ENCODE measurements around the gene KCNMB1.

The KCNMB1 gene

DNA sequence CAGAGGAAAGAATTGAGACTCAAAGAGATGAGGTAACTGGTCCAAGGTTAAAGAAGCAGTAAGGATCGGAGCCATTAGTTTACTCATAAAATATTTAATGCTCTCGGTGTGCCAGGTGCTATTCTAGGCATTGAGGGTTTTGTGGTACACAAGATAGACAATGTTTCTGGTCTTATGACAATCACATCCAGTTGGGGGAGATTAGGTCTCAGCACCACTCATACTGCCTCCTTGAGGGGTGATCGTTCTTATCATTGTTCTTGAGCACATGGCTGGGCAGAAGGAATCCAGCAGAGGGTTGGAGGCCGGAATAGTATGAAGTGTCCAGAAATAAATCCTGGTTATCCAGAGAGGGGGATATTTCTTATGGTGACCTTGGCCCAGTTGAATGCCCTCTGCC lies 50.9 kb downstream of the KCNMB1 start:
- TF ChIP-seq, protein P1, sequence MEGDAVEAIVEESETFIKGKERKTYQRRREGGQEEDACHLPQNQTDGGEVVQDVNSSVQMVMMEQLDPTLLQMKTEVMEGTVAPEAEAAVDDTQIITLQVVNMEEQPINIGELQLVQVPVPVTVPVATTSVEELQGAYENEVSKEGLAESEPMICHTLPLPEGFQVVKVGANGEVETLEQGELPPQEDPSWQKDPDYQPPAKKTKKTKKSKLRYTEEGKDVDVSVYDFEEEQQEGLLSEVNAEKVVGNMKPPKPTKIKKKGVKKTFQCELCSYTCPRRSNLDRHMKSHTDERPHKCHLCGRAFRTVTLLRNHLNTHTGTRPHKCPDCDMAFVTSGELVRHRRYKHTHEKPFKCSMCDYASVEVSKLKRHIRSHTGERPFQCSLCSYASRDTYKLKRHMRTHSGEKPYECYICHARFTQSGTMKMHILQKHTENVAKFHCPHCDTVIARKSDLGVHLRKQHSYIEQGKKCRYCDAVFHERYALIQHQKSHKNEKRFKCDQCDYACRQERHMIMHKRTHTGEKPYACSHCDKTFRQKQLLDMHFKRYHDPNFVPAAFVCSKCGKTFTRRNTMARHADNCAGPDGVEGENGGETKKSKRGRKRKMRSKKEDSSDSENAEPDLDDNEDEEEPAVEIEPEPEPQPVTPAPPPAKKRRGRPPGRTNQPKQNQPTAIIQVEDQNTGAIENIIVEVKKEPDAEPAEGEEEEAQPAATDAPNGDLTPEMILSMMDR (IDR thresholded peaks at IDR 0.05; ENCODE audit: low read depth, low read length): no peak

DNA sequence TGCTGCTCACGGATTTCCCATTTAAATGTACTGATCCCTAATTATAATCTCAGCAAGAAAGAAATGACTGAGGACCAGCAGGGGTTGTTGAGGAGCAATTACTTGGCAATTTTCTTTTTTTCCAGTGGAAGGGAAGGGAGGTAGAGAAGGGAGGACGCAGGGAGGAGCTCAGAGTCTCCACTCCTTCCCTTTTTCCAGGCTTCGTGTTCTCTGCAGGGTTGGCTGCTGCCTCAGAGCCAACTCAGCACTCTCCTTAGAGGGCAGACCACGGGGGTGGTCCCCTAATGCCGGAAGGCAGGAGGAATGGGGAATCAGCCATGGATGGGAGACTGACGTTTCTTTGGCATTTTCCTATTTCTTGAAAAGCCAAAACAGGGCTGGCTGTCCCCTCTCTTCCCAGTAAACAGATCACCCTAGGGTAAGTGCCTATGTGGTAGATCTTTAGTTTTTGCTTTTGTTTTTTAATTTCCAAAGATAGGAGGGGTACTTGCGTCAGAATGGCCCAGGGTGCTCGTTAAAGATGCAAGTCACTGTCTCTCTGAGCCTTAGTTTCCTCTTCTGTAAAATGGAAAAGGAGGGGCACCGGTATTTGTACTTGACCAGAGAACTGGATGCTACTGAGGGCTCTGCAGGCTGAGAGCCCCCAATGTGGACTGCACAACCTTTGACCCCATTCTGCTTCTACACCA lies 52.0 kb downstream of the KCNMB1 start:
- no peak for DNase-seq (ENCODE audit: extremely low read depth, low read depth)
- TF ChIP-seq, protein P1 (IDR thresholded peaks at IDR 0.05; ENCODE audit: low read depth, low read length): no peak

More for the DNA sequence above, 50.9 kb downstream of the KCNMB1 start:
- no peak for DNase-seq (ENCODE audit: extremely low read depth, low read depth)

DNA sequence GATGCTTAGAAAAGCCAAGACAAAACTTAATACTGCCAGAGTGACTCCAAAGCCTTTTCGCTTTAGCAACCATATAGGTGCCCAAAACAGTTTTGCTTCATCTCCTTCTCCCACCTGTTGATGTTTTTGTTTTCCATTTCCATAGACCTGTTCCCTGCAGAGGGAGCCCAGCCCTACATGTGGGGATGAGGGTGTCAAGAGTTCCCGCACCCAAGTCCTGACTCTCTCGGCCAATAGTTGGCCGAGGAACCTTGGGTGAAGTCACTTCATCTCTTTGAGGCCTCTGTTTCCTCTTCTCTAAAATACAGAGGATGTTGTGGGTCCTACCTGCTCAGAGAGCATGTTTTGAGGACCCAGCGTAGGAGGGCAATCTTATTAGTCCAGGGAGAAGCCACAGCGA lies 53.1 kb downstream of the KCNMB1 start:
- TF ChIP-seq, protein P1 (IDR thresholded peaks at IDR 0.05; ENCODE audit: low read depth, low read length): no peak
- DNase-seq (ENCODE audit: extremely low read depth, low read depth): no peak

DNA sequence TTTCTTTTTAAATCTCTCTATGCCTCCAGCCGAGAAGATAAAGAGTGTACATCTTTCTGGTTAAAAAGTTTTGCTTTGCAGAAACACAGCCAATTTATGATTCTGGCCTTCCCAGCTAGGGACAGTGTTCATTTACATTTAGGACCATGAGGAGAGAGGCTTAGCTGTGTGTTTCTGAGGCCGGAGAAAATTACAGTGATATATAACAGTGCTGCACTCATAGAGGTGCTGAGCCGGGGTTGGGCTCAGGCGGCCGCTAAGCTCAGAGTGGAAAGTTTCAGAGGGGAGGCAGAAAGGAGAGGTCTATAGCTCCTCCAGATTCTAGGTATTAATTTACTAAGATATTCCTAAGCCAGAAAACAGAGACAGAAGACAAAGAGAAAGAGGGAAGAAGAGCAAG lies 54.5 kb downstream of the KCNMB1 start:
- DNase-seq (ENCODE audit: extremely low read depth, low read depth): no peak
- TF ChIP-seq, protein P1 (IDR thresholded peaks at IDR 0.05; ENCODE audit: low read depth, low read length): no peak

DNA sequence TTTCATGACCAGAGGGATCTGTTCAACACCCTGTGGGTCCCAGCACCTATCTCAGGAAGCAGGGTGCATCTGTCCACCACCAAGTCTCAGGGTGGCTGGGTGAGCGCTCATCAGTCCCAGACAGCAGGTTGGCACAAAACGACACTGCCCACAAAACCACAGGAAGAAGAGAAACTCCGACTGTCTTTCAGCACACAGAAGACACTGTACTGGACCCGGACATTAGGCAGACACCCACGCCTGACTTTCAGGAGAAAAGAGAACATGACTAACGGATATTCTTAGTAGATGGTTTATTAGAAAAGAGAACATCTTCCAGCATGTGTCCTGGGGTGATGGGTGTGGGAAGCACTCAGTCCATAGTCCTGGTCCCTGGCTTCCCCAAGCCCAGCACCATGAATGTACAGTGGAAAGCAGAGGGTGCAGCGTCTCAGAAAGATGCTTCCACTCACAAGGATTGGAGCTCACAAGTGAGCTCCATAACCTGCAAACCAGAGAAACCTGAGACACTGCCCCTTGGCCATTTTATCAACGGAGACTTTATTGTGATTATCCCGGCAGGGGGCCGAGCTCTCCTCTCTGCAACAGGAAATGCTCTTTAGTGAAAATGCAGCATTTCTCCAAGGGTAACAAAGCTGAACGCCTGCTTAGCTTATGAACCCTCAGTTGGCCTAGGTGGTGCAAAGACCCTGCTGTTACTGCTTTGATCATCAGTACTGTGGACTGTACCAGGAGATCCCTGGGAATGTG lies 55.8 kb downstream of the KCNMB1 start:
- TF ChIP-seq, protein P1 (IDR thresholded peaks at IDR 0.05; ENCODE audit: low read depth, low read length): no peak
- DNase-seq (ENCODE audit: extremely low read depth, low read depth): no peak

DNA sequence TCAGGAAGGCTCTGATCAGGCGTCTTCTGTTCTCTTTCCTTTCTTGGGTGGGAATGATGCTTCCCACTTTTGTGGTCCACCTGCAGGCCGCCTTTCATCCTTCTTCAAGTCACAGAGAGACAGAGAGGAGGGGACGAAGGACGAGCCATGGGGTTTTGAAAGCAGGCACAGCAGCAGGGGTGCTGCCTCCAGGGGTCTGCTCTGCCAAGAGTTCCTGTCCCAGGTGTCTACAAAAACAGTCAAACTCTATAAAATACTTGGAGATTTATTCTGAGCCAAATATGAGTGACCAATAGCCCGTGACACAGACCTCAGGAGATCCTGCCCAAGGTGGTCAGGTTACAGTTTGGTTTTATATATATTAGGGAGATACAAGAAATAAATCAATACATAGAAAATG lies 57.1 kb downstream of the KCNMB1 start:
- TF ChIP-seq, protein P1 (IDR thresholded peaks at IDR 0.05; ENCODE audit: low read depth, low read length): no peak
- DNase-seq (ENCODE audit: extremely low read depth, low read depth): no peak

DNA sequence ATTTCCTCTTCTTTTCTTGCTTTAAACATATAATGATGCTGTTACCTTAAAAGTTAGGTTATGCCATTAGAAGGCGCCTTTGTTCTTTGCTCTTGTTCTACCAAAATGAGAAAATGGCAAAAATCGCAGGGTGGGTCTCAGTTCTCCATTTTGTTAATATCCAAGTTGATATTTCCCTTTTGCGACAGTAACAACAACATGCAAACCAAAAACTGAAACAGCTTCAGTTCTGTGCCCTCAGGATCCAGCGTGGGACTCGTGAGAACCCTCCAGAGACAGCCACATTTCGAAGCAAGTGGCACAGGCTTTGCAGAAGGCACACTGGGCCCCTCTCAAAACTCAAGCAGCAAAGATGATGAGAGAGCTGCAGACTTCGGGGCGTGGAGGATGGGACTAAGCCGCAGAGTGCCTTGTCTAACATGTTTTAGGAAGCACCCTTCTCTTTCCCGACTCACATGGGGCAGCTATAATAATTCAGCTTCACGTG lies 58.6 kb downstream of the KCNMB1 start:
- no peak for DNase-seq (ENCODE audit: extremely low read depth, low read depth)
- TF ChIP-seq, protein P1 (IDR thresholded peaks at IDR 0.05; ENCODE audit: low read depth, low read length): no peak

Data from AG09319 (cell line).